Memory B cell (primary cell): Measurements from ENCODE around the gene KEAP1.

Experiments used
- ATAC-seq: fragments of 150-1000 bp; cut with Tn5 transposase; 2 replicates; pipeline ENCODE4 v1.10.0; 2021; ENCODE audit warnings: low read depth, mild to moderate bottlenecking, moderate library complexity
- DNase-seq, 2 donors: peaks; one replicate each; pipeline ENCODE4 v3.0.0; 2022; ENCODE audit warnings: low spot score in 2 of 2
- H3K27ac Mint-ChIP-seq: one replicate; pipeline ENCODE4 v1.8.0; 2022; ENCODE audit warnings: mild to moderate bottlenecking, moderate library complexity, mixed read lengths
- H3K27me3 Mint-ChIP-seq: one replicate; pipeline ENCODE4 v1.8.0; 2022; ENCODE audit warnings: mixed read lengths
- H3K36me3 Mint-ChIP-seq: one replicate; pipeline ENCODE4 v1.8.0; 2022; ENCODE audit warnings: mild to moderate bottlenecking, mixed read lengths
- H3K4me1 Mint-ChIP-seq: one replicate; pipeline ENCODE4 v1.8.0; 2022; ENCODE audit warnings: mixed read lengths
- H3K4me3 Mint-ChIP-seq: one replicate; pipeline ENCODE4 v1.8.0; 2022; ENCODE audit warnings: mild to moderate bottlenecking, moderate library complexity, mixed read lengths
- H3K9me3 Mint-ChIP-seq: one replicate; pipeline ENCODE4 v1.8.0; 2022; ENCODE audit warnings: mixed read lengths

Gene KEAP1

GRCh38 chr19:10517760-10518443 lies 14.7 kb upstream of the KEAP1 start:
- peak; percentile 55 for ATAC-seq
- Mint-ChIP-seq H3K36me3 (no peaks in the 10 kb centered on the region), H3K27ac (no peak overlapping the region), H3K27me3 (peaks cover 39% of the 10 kb centered on the region), H3K4me1 (peaks cover 20% of the 10 kb centered on the region), H3K9me3 (no peaks in the 10 kb centered on the region), H3K4me3 (peak overlapping the region; percentile 45)
- DNase-seq, result no peak

DNA sequence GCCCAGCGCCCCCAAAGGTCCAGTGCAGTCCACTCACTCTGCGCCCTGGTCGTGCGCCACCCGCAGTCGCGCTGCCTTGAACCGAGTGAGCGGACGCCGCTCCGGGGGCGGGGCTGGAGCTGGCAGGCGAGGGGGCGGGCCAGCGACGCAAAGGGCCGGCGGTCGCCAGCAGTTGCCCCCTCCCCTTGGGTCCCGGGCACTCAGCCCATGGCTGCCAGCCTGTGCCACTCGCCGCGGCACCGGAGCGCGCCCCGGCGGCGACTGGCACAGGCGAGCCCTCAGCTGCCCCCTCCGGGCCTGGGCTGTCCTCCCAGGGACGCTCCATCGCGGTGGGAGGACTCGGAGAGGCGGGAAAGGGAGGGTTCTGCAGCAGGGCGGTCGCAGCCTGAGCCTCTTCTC lies 14.2 kb upstream of the KEAP1 start, which contains the start of gene S1PR5:
TSS of gene S1PR5 (minus strand) at position 87 of the 399 bp plus-strand sequence. CDS start 2,436 bp downstream, outside the sequence.
- H3K9me3 Mint-ChIP-seq, result no peaks in the 10 kb centered on the region
- peak within 1 kb of the TSS; percentile 45 for H3K4me3 Mint-ChIP-seq
- H3K4me1 Mint-ChIP-seq, result peaks cover 20% of the 10 kb centered on the region
- ATAC-seq (no peak), DNase-seq (peak in 1 of 2 donors; percentile 30)
- H3K27ac Mint-ChIP-seq, result no peak within 1 kb of the TSS
- peaks cover 39% of the 10 kb centered on the region for H3K27me3 Mint-ChIP-seq
- no peaks in the 10 kb centered on the region for H3K36me3 Mint-ChIP-seq

DNA sequence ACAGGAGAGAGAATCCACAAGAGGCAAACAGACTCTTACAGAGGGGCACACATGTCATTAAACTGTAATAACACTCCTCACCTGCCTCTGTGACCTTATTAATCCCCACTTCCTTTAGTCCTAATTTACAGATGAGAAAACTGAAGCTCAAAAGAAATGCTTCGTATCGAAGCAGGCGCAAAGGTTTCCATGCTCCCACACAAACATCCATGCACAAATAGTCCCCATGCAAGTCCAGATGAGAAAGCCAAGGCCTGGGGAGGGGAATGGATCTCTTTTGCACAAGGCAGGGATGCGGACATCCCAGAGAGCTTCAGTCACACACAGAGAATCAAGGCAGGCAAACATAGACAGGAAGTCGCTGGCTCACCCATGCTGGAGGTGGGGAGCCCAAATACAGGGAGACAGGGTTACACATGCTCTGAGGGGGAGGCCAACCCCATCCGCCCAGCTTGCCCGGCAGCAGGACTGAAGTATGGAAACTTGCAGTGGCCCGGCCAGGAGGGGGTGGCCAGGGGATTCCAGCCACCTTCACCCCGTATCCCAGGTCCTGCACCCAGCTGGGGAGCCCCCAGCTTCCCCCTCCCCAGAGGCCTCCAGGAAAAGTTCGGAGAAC lies 13.6 kb upstream of the KEAP1 start:
- H3K27ac Mint-ChIP-seq, result no peak overlapping the region
- ATAC-seq (no peak), DNase-seq (no peak)
- H3K4me1 Mint-ChIP-seq, result peaks cover 20% of the 10 kb centered on the region
- H3K36me3 Mint-ChIP-seq, result no peaks in the 10 kb centered on the region
- no peaks in the 10 kb centered on the region for H3K9me3 Mint-ChIP-seq
- H3K27me3 Mint-ChIP-seq, result peaks cover 39% of the 10 kb centered on the region
- peak overlapping the region; percentile 10 for H3K4me3 Mint-ChIP-seq

GRCh38 chr19:10516064-10516385 lies 12.9 kb upstream of the KEAP1 start:
- H3K27ac Mint-ChIP-seq, result no peak overlapping the region
- peaks cover 20% of the 10 kb centered on the region for H3K4me1 Mint-ChIP-seq
- no peaks in the 10 kb centered on the region for H3K36me3 Mint-ChIP-seq
- H3K27me3 Mint-ChIP-seq, result peaks cover 41% of the 10 kb centered on the region
- no peak for ATAC-seq
- no peaks in the 10 kb centered on the region for H3K9me3 Mint-ChIP-seq
- no peak overlapping the region for H3K4me3 Mint-ChIP-seq
- no peak for DNase-seq

DNA sequence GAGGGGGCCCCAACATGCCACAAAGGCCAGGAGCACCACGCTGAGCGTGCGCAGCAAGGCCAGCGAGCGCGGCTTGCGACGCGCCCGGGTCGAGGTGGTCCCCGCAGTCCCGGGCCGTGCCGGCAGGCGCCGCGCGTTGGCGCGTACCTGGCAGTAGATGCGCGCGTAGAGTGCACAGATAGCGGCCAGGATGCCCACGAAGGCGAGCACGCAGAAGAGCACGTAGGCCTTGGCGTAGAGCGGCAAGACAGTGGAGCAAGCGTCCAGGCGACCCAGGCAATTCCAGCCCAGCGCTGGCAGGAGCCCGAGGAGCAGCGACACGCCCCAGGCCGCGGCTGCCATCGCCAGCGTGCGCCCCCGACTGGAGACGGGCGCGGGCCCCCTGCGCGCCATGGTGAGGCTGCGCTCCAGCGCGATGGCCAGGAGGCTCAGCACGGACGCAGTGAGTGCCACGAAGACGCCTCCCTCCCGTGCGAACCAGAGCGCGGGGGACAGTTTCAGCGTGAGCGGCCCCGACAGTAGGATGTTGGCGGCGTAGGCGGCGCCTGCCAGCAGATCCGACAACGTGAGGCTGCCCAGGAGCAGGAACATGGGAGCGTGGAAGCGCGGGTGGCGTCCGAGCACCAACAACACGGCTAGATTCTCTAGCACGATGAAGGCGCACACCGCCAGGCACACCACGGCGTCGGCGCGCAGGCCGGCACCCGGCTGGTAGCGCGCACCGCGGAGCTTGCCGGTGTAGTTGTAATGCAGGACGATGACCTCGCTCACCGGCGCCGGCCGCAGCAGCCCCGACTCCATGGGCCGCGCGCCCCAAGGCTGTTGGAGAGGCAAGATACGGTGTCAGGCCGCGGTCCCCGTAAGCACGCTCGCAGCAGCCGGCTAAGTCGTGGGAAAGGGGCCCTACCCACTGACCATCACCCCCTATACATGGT lies 11.3 kb upstream of the KEAP1 start:
- Mint-ChIP-seq H3K9me3 (no peaks in the 10 kb centered on the region), H3K4me3 (no peak overlapping the region), H3K36me3 (no peaks in the 10 kb centered on the region), H3K27me3 (peaks cover 35% of the 10 kb centered on the region), H3K4me1 (peaks cover 19% of the 10 kb centered on the region), H3K27ac (no peak overlapping the region)
- DNase-seq (peak in 1 of 2 donors; percentile 32), ATAC-seq (peak; percentile 47)

- no peak overlapping the region for H3K4me3 Mint-ChIP-seq
- peaks cover 26% of the 10 kb centered on the region for H3K27me3 Mint-ChIP-seq
- H3K4me1 Mint-ChIP-seq, result peaks cover 10% of the 10 kb centered on the region
- ATAC-seq (no peak), DNase-seq (no peak)
- H3K9me3 Mint-ChIP-seq, result no peaks in the 10 kb centered on the region
- H3K27ac Mint-ChIP-seq, result no peak overlapping the region
- no peaks in the 10 kb centered on the region for H3K36me3 Mint-ChIP-seq
Measured at GRCh38 chr19:10513223-10513622, 10.1 kb upstream of the KEAP1 start.

DNA sequence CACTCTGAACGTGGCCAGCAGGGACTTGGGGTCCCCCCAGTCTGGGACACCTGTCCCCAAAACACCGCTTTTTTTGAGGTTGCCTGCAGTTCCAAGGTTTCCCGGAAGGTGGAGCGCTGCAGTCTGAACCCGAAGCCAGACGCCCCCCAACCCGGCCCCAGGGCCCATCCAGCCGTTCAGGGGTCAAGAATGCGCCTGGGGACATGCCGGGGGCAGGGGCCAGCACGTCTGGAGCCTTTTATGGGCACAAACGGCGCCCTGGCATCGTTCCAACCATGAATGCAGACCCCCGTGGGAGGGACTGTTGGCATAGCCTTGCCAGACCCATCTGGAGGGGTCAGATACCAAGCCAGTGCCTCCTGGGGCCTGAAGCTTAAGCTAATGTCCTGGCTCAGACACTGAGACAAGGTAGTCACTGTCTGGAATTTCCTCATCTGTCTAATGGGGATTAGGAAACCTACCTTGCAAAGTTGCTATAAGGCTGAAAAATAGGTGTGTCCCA lies 7.2 kb upstream of the KEAP1 start:
- Mint-ChIP-seq H3K27ac (no peak overlapping the region), H3K9me3 (no peaks in the 10 kb centered on the region), H3K36me3 (no peaks in the 10 kb centered on the region), H3K4me1 (peaks cover 2% of the 10 kb centered on the region), H3K4me3 (no peak overlapping the region), H3K27me3 (peaks cover 13% of the 10 kb centered on the region)
- ATAC-seq (no peak), DNase-seq (peak; percentile 65 to 83)

DNA sequence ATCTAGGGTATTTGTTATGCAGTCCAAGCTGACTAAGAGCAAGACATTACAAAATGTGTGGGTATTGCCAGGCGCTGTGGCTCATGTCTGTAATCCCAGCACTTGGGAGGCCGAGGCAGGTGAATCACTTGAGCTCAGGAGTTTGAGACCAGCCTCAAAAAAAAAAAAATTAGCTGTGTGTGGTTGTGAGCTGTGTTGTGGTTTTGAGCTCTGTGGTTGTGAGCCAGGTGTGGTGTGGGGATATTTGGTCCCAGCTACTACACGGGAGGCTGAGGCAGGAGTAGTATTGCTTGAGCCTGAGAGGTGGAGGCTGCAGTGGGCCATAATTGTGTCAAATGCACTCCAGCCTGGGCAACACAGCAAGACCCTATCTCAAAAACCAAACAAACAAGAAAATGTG lies 5.6 kb upstream of the KEAP1 start:
- Mint-ChIP-seq H3K4me1 (peaks cover under 1% of the 10 kb centered on the region), H3K4me3 (no peak overlapping the region), H3K9me3 (no peaks in the 10 kb centered on the region), H3K36me3 (no peaks in the 10 kb centered on the region), H3K27ac (no peak overlapping the region), H3K27me3 (peaks cover 9% of the 10 kb centered on the region)
- DNase-seq, result no peak
- no peak for ATAC-seq

GRCh38 chr19:10508036-10508435 lies 4.9 kb upstream of the KEAP1 start:
- H3K4me1 Mint-ChIP-seq, result peaks cover 4% of the 10 kb centered on the region
- no peak for ATAC-seq
- no peak overlapping the region for H3K4me3 Mint-ChIP-seq
- no peak overlapping the region for H3K27ac Mint-ChIP-seq
- H3K36me3 Mint-ChIP-seq, result no peaks in the 10 kb centered on the region
- H3K27me3 Mint-ChIP-seq, result peaks cover 3% of the 10 kb centered on the region
- DNase-seq, result no peak
- H3K9me3 Mint-ChIP-seq, result no peaks in the 10 kb centered on the region

GRCh38 chr19:10505583-10506229 lies 2.5 kb upstream of the KEAP1 start:
- H3K27ac Mint-ChIP-seq, result no peak overlapping the region
- H3K36me3 Mint-ChIP-seq, result no peaks in the 10 kb centered on the region
- H3K27me3 Mint-ChIP-seq, result no peaks in the 10 kb centered on the region
- peaks cover 10% of the 10 kb centered on the region for H3K4me1 Mint-ChIP-seq
- H3K4me3 Mint-ChIP-seq, result no peak overlapping the region
- peak; percentile 25 for ATAC-seq
- peak; percentile 72 to 73 for DNase-seq
- H3K9me3 Mint-ChIP-seq, result no peaks in the 10 kb centered on the region

DNA sequence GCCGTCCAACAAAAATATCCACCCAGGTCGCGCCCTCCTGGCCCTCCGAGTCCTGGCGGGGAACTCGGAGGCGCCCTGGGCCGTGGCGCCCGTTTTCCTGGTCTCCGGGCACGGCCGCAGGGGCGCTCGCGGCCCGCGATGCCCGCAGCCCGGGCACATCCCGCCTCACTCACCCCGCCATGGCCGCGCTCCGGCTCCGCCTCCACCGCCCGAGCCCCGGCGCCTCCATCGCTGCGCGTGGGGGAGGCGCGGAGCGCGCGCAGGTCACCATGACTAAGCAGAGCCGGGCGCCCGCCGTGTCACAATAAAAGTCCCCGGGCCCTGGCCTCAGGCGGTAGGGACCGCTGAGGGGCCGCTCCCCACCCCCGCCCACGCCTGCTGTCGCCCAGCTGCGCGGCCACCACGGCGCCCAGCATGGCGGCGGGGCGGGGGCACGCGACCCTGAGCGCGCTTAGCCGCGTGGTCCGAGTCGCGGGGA lies 593 bp downstream of the KEAP1 start:
- Mint-ChIP-seq H3K9me3 (no peaks in the 10 kb centered on the region), H3K4me1 (peaks cover 14% of the 10 kb centered on the region), H3K27me3 (no peaks in the 10 kb centered on the region), H3K36me3 (peaks cover 3% of the 10 kb centered on the region), H3K4me3 (peak overlapping the region; percentile 84), H3K27ac (peak overlapping the region; percentile 28)
- ATAC-seq (peak; percentile 92), DNase-seq (peak; percentile 77 to 79)

DNA sequence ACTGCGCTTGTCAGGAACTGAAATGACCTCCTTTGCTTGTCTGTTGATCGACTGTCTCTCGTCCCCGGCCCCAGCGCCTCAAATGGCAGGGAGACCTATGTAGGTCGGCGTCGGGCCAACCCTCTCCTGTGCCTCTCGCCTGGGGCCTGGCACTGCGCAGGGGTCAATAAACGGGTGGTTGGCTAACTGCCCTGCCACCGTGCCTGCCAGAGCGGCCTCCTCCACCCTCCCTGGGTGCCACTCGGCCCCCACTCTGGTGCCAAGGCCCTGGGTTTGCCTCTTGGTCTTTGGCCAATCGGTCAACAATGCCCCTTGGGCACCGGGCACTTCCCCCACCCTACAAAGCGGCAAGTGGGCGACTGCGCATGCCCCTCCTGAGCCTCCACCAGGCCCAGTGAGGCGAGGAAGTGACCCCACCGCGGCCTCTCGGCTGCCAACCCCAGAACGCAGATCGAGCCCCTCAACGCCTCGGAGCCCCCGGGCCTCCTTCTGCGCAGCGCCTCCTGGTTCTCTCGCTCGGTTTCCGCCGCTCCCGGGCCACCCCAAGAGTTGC lies 1.1 kb downstream of the KEAP1 start:
- DNase-seq, result no peak
- Mint-ChIP-seq H3K27me3 (no peaks in the 10 kb centered on the region), H3K36me3 (peaks cover 3% of the 10 kb centered on the region), H3K9me3 (no peaks in the 10 kb centered on the region), H3K4me1 (peaks cover 16% of the 10 kb centered on the region), H3K27ac (peak overlapping the region; percentile 28), H3K4me3 (peak overlapping the region; percentile 84)
- ATAC-seq, result peak; percentile 20

DNA sequence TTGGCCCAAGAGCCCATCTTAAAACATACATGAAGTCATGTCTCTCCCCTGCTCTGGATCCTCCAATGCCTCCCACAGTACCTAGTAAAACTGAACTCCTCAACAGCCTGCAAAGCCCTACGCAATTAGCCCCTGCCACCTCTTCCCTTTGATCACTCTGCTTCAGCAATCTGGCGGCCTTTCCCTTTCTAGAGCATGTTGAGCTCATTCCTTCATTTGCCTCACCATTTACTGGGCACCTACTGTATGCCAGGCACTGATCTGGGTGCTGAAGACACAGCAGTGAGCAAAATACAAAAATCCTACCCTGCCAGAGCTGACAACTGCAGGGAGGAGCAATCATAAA lies 2.9 kb downstream of the KEAP1 start:
- Mint-ChIP-seq H3K9me3 (no peaks in the 10 kb centered on the region), H3K4me3 (peak overlapping the region; percentile 37), H3K27me3 (no peaks in the 10 kb centered on the region), H3K36me3 (peaks cover 3% of the 10 kb centered on the region), H3K27ac (no peak overlapping the region), H3K4me1 (peaks cover 17% of the 10 kb centered on the region)
- no peak for ATAC-seq
- DNase-seq, result no peak
